ENCODE results near the gene CUL9. TPM values are rescaled to one million over a fixed set of nuclear protein-coding genes. Genes with fewer than 3 reads are reported as not detected.

CUL9 gene
- total and polyA plus RNA-seq, 3 experiments from 2014 or later, result 9.0 to 38.3 (median 35.3) TPM

DNA sequence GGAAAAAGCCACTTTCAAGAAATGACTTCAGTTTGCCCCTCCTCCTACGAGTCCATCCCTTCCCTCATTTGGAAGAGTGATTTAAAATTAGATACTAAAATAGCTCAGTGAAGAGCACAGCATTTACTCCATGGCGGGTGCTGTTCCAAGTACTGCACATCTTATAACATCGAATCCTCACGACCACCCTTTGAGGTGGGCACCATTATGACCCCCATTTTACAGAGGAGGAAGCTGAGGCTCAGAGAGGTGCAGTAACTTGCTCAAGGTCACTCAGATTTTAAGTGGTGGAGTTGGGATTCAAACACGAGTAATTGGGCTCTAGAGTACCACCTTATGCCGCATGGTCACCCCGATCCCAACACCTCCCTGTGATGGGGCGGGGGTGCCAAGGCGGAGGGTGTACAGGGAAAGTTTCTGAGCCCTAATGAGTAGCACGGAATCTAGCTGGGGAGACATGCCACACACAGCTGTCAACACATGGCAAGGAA is 86.8 kb downstream of the CUL9 start:
- H3K27me3 ChIP-seq (ENCODE audit: insufficient read depth, low read length, poor library complexity, severe bottlenecking), result no peaks in the 10 kb centered on the region
- ChIA-PET CTCF (interaction anchor here (1.3 to 1.8 kb wide), 2 partner anchors 13 to 129 kb away, joined by 5 to 7 read pairs; no protein-coding TSS in a partner anchor), POLR2A (interaction anchor here (0.6 kb wide), 1 partner anchor 23 kb away, joined by 3 read pairs; no protein-coding TSS in a partner anchor)
- H3K4me1 ChIP-seq (ENCODE audit: insufficient read depth, low read length), result peaks cover 5% of the 10 kb centered on the region
- no peak for DNase-seq
- H3K27ac Mint-ChIP-seq, result no peak overlapping the region
- no peaks in the 10 kb centered on the region for H3K9me3 ChIP-seq (ENCODE audit: low read length)
- H3K27ac ChIP-seq (ENCODE audit: low read depth, low read length), result no peak overlapping the region
- no peaks in the 10 kb centered on the region for H3K36me3 Mint-ChIP-seq
- no peaks in the 10 kb centered on the region for H3K36me3 ChIP-seq (ENCODE audit: insufficient read depth, low read length)
- peaks cover 4 to 11% (median 7%) of the 10 kb centered on the region in 3 donors for H3K4me1 Mint-ChIP-seq
- H3K27me3 Mint-ChIP-seq, result peaks cover 14% of the 10 kb centered on the region in 2 donors
- peak overlapping the region; percentile 5 for H3K4me3 ChIP-seq (ENCODE audit: low read length)
- H3K9me3 Mint-ChIP-seq, result no peaks in the 10 kb centered on the region
- H3K4me3 Mint-ChIP-seq, result peak overlapping the region; percentile 65 to 78 (median 73)

DNA sequence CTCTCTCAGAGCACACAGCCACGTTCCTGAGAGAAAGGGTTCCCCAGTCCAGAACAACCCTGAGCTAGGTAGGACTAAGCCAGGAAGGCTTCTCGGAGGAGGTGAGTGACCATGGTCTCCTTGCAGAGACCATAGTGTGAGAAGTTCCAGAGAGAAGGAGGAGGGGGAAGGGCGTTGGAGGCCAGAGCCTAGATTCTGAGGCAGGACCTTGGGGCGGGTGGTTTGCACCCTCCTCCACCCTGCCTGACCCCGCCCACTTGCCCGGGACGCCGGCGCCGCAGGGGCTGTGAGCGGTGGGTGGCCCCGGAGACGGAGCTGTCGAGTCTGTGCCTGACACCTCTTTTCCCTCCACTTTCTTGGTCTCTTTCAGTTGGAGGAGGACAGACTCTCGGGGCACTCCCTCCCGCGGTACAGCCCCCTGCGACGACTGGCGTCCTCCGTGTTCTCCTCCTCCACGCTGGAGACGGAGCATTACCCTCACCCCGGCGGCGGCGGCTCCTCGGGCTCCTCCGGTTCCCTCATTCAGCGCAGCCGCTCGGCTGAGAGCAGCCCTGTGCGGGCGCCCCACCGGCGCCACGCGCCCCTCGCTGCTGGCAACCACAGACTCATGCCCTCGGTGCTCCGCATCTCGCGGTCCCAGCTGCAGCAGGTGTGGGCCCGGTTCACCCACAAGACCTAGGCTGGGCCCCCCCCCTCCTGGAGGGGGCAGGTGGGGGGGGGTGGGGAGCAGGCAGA is 87.4 kb downstream of the CUL9 start:
- peaks cover 13 to 20% of the 10 kb centered on the region in 2 donors for H3K27me3 Mint-ChIP-seq
- no peak overlapping the region for H3K27ac Mint-ChIP-seq
- no peaks in the 10 kb centered on the region for H3K9me3 Mint-ChIP-seq
- ChIA-PET CTCF (interaction anchor here (1.3 kb wide), 1 partner anchor 13 kb away, joined by 5 read pairs; no protein-coding TSS in a partner anchor), POLR2A (interaction anchor here (0.6 kb wide), 1 partner anchor 23 kb away, joined by 3 read pairs; no protein-coding TSS in a partner anchor)
- H3K4me3 ChIP-seq (ENCODE audit: low read length), result peak overlapping the region; percentile 5
- no peaks in the 10 kb centered on the region for H3K36me3 ChIP-seq (ENCODE audit: insufficient read depth, low read length)
- H3K9me3 ChIP-seq (ENCODE audit: low read length), result no peaks in the 10 kb centered on the region
- H3K4me3 Mint-ChIP-seq, result peak overlapping the region in 6 of 7 donors; percentile 73 to 78 (median 76)
- H3K4me1 ChIP-seq (ENCODE audit: insufficient read depth, low read length), result peaks cover 5% of the 10 kb centered on the region
- H3K4me1 Mint-ChIP-seq, result peaks cover 4 to 11% (median 9%) of the 10 kb centered on the region in 3 donors
- H3K27me3 ChIP-seq (ENCODE audit: insufficient read depth, low read length, poor library complexity, severe bottlenecking), result peaks cover 1% of the 10 kb centered on the region
- no peaks in the 10 kb centered on the region for H3K36me3 Mint-ChIP-seq
- H3K27ac ChIP-seq (ENCODE audit: low read depth, low read length), result no peak overlapping the region
- DNase-seq, result peak; percentile 12 to 56 (median 29)

DNA sequence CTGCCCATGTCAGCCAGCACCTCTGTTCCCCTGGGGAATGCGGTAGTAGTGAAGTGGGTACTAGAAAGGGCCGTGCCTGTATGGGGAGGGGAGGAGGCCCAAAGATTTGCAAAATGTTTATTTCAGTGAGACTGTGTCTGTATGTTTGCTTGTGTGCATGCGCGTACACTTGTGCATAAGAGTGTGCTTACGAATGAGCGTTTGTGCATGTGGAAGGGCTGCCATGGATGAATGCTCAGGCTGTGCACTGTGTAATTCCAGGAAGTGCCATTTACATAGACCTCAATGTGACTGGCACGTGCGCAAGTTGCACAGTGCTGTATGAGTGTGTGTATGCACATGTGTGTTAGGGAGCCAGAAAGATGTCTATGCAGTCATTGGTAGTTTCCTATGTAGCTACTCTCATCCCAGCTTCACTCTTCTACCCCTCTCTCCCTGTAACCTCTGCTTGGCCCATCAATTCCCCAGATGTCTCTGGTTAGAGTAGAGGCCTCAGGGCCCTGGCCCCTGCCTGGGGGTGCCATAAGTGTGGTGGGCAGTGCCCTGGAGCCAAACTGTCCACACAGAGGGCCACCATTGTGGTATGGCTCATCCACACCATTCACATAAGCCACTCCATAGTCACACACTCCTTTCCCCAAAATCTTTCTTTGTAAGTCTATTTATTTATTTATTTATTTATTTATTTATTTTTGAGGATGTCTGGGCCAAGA is 89.3 kb downstream of the CUL9 start:
- no peaks in the 10 kb centered on the region for H3K9me3 Mint-ChIP-seq
- CTCF ChIA-PET, result no interaction called here
- Histone ChIP-seq H3K9me3 (ENCODE audit: low read length) (no peaks in the 10 kb centered on the region), H3K4me3 (ENCODE audit: low read length) (no peak overlapping the region), H3K4me1 (ENCODE audit: insufficient read depth, low read length) (peaks cover 11% of the 10 kb centered on the region), H3K36me3 (ENCODE audit: insufficient read depth, low read length) (no peaks in the 10 kb centered on the region), H3K27me3 (ENCODE audit: insufficient read depth, low read length, poor library complexity, severe bottlenecking) (peaks cover 9% of the 10 kb centered on the region), H3K27ac (ENCODE audit: low read depth, low read length) (no peak overlapping the region)
- no peaks in the 10 kb centered on the region for H3K36me3 Mint-ChIP-seq
- H3K4me3 Mint-ChIP-seq, result peak overlapping the region in 3 of 7 donors; percentile 0 to 41 (median 3)
- H3K27me3 Mint-ChIP-seq, result peaks cover 17 to 30% of the 10 kb centered on the region in 2 donors
- POLR2A ChIA-PET, result no interaction called here
- no peak for DNase-seq
- H3K27ac Mint-ChIP-seq, result no peak overlapping the region
- H3K4me1 Mint-ChIP-seq, result peaks cover 9 to 21% (median 15%) of the 10 kb centered on the region in 3 donors

DNA sequence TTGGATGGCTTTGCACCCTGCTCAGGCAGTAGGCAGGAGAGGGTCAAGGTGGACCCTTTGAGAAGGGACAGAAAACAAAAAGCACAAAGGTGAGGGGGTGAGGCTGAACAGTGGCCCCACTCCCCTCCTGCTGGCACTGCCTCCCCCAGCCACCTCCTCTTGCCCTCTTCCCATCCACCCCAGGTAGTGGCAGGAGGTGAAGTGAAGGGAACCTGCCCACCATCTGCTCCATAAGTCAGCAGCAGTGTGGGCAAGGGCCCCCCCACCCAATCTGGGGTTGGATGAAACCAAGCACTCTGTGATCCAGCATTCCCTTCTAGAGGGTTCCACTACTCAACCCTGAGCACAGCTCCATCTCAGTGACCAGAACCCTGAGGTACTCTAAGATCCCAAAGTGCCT is 89.9 kb downstream of the CUL9 start:
- H3K9me3 Mint-ChIP-seq, result no peaks in the 10 kb centered on the region
- peaks cover 16% of the 10 kb centered on the region for H3K4me1 ChIP-seq (ENCODE audit: insufficient read depth, low read length)
- H3K27ac Mint-ChIP-seq, result peak overlapping the region in 1 of 8 donors; percentile 70
- no peak overlapping the region for H3K4me3 ChIP-seq (ENCODE audit: low read length)
- H3K9me3 ChIP-seq (ENCODE audit: low read length), result no peaks in the 10 kb centered on the region
- peak overlapping the region in 1 of 7 donors; percentile 60 for H3K4me3 Mint-ChIP-seq
- H3K36me3 Mint-ChIP-seq, result no peaks in the 10 kb centered on the region
- ChIA-PET CTCF (interaction anchor here (1.0 kb wide), 1 partner anchor 43 kb away, joined by 5 read pairs; the partner anchor contains the start of gene DNPH1), POLR2A (no interaction called here)
- peaks cover 19 to 35% of the 10 kb centered on the region in 2 donors for H3K27me3 Mint-ChIP-seq
- H3K36me3 ChIP-seq (ENCODE audit: insufficient read depth, low read length), result no peaks in the 10 kb centered on the region
- H3K4me1 Mint-ChIP-seq, result peaks cover 9 to 25% (median 16%) of the 10 kb centered on the region in 3 donors
- H3K27me3 ChIP-seq (ENCODE audit: insufficient read depth, low read length, poor library complexity, severe bottlenecking), result peaks cover 16% of the 10 kb centered on the region
- no peak for DNase-seq
- H3K27ac ChIP-seq (ENCODE audit: low read depth, low read length), result no peak overlapping the region

DNA sequence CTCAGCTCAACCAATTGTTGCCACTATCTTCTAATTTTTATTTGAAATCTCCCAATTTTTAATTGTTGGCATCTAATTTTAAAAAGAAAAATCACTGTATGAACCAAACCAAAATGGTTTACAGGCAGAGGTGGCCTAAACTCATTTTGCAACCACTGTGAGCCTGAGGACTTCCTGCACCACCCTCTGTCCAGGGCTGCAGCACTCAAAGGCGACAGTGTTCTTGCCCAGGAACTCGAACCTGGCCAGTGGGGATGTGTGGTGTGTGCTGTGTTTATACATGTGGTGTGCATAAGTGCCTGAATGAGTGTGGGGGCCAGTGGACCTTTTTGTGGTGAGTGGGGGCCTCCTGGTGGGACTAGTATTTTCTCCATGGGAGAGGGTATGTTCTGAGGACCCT is 91.7 kb downstream of the CUL9 start:
- H3K4me3 Mint-ChIP-seq, result peak overlapping the region in 5 of 7 donors; percentile 6 to 78 (median 46)
- H3K4me3 ChIP-seq (ENCODE audit: low read length), result no peak overlapping the region
- H3K36me3 Mint-ChIP-seq, result no peaks in the 10 kb centered on the region
- H3K36me3 ChIP-seq (ENCODE audit: insufficient read depth, low read length), result no peaks in the 10 kb centered on the region
- no peaks in the 10 kb centered on the region for H3K9me3 ChIP-seq (ENCODE audit: low read length)
- H3K27me3 Mint-ChIP-seq, result peaks cover 23 to 50% of the 10 kb centered on the region in 2 donors
- H3K4me1 ChIP-seq (ENCODE audit: insufficient read depth, low read length), result peaks cover 15% of the 10 kb centered on the region
- DNase-seq, result no peak
- H3K4me1 Mint-ChIP-seq, result peaks cover 11 to 25% (median 16%) of the 10 kb centered on the region in 3 donors
- POLR2A ChIA-PET, result no interaction called here
- H3K9me3 Mint-ChIP-seq, result no peaks in the 10 kb centered on the region
- no peak overlapping the region for H3K27ac ChIP-seq (ENCODE audit: low read depth, low read length)
- CTCF ChIA-PET, result no interaction called here
- H3K27me3 ChIP-seq (ENCODE audit: insufficient read depth, low read length, poor library complexity, severe bottlenecking), result peaks cover 18% of the 10 kb centered on the region
- H3K27ac Mint-ChIP-seq, result peak overlapping the region in 2 of 8 donors; percentile 70 to 73

Other genes with a start within 250 kb of the CUL9 start
- under 1 TPM; 0.39 to 0.51 TPM for gene GNMT, start 221.4 kb upstream of the CUL9 start, total RNA-seq
- gene GNMT, start 221.4 kb upstream of the CUL9 start, polyA plus RNA-seq, result not detected
- gene PEX6, start 203.0 kb upstream of the CUL9 start, total RNA-seq, result 10 to 100 TPM; 19.2 to 20.6 TPM
- 14.6 TPM for gene PEX6, start 203.0 kb upstream of the CUL9 start, polyA plus RNA-seq
- gene PPP2R5D, start 197.6 kb upstream of the CUL9 start, total RNA-seq, result 10 to 100 TPM; 52.2 to 52.4 TPM
- 32.5 TPM for gene PPP2R5D, start 197.6 kb upstream of the CUL9 start, polyA plus RNA-seq
- 100 to 1,000 TPM; 102 to 108 TPM for gene MEA1, start 168.2 kb upstream of the CUL9 start, total RNA-seq
- 84.8 TPM for gene MEA1, start 168.2 kb upstream of the CUL9 start, polyA plus RNA-seq
- gene KLHDC3, start 167.9 kb upstream of the CUL9 start, total RNA-seq, result 10 to 100 TPM; 73.5 to 74.1 TPM
- gene KLHDC3, start 167.9 kb upstream of the CUL9 start, polyA plus RNA-seq, result 90.7 TPM
- gene RRP36, start 160.6 kb upstream of the CUL9 start, total RNA-seq, result 100 to 1,000 TPM; 114 to 120 TPM
- 86.2 TPM for gene RRP36, start 160.6 kb upstream of the CUL9 start, polyA plus RNA-seq
- 10 to 100 TPM; 11.7 to 12.1 TPM for gene CUL7, start 128.3 kb upstream of the CUL9 start, total RNA-seq
- gene CUL7, start 128.3 kb upstream of the CUL9 start, polyA plus RNA-seq, result 2.1 TPM
- 10 to 100 TPM; 89.6 to 91.6 TPM for gene MRPL2, start 122.8 kb upstream of the CUL9 start, total RNA-seq
- gene MRPL2, start 122.8 kb upstream of the CUL9 start, polyA plus RNA-seq, result 47.5 TPM
- 10 to 100 TPM; 11.1 to 12.3 TPM for gene KLC4, start 122.6 kb upstream of the CUL9 start, total RNA-seq
- gene KLC4, start 122.6 kb upstream of the CUL9 start, polyA plus RNA-seq, result 11.6 TPM
- gene PTK7, start 105.9 kb upstream of the CUL9 start, total RNA-seq, result 1 to 10 TPM; 1.6 TPM
- 1.9 TPM for gene PTK7, start 105.9 kb upstream of the CUL9 start, polyA plus RNA-seq
- gene SRF, start 10.9 kb upstream of the CUL9 start, total RNA-seq, result 10 to 100 TPM; 55.1 to 57.4 TPM
- 8.0 TPM for gene SRF, start 10.9 kb upstream of the CUL9 start, polyA plus RNA-seq
- gene DNPH1, start 47.3 kb downstream of the CUL9 start, total RNA-seq, result 10 to 100 TPM; 68.2 to 68.3 TPM
- 80.0 TPM for gene DNPH1, start 47.3 kb downstream of the CUL9 start, polyA plus RNA-seq
- gene TTBK1, start 61.3 kb downstream of the CUL9 start, total RNA-seq, result 1 to 10 TPM; 1.1 to 1.2 TPM
- gene TTBK1, start 61.3 kb downstream of the CUL9 start, polyA plus RNA-seq, result not detected
- gene SLC22A7, start 116.1 kb downstream of the CUL9 start, total RNA-seq, result not detected
- gene SLC22A7, start 116.1 kb downstream of the CUL9 start, polyA plus RNA-seq, result not detected
- under 1 TPM in 1 of 2 experiments, not detected in 1; 0.63 TPM for gene CRIP3, start 126.6 kb downstream of the CUL9 start, total RNA-seq
- not detected for gene CRIP3, start 126.6 kb downstream of the CUL9 start, polyA plus RNA-seq
- 10 to 100 TPM; 11.8 to 12.0 TPM for gene ZNF318, start 187.5 kb downstream of the CUL9 start, total RNA-seq
- 6.4 TPM for gene ZNF318, start 187.5 kb downstream of the CUL9 start, polyA plus RNA-seq
- 10 to 100 TPM; 35.8 to 36.4 TPM for gene ABCC10, start 245.3 kb downstream of the CUL9 start, total RNA-seq
- gene ABCC10, start 245.3 kb downstream of the CUL9 start, polyA plus RNA-seq, result 28.2 TPM

Measured in CD8-positive, alpha-beta memory T cell (primary cell).